Stimulated activated CD8-positive, alpha-beta memory T cell treated with anti-CD3 and anti-CD28 coated beads, Interleukin-12 subunit alpha, Interleukin-12 subunit beta, amount 100 ng/mL, for 1 hour (primary cell): ENCODE measurements around the gene NFKBIE.
A peak's percentile ranks its signal among the peaks of the same experiment; 100 is the strongest.

Source experiments
- DNase-seq: peaks from one replicate; pipeline ENCODE4 v3.0.0-alpha.2; 2020; ENCODE audit warnings: low read depth

NFKBIE gene

DNA sequence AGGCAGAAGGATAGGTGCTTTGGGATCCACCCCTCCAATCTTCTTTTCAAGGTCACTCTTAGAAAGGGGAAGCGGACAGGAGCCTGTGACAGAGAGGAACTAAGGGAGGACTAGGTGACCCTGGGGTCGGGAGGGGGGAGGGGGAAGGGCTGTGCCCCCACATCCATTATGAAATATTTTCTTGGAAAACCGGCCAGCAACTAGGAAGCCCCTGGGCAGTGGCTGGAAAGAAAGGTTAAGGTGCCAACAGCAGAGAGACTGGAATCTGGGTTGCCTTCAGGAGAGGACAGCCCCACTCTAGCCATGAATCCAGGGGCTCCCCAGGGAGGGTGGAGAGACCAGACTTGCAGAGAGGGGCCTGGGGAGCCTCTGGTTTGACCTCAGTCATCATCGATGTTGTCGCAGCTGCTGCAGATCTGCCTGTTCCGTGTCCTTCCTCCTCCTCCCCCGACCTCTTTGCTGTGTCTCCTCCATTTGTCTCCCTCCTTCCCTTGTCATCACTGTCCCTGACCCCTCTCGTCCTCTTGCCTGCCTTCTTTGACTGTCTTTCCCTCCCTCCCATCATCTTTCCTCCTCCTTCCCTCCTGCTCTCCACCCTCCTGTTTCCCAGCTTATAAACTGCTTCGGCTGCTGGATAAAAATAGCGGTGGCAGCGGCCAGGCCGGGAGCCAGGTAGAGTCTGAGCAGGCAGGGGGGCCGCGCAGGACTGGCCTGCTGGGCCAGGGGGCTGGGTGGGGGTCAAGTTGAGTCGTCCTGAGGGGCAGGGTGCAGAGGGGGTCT is 38.8 kb downstream of the NFKBIE start:
- DNase-seq, result no peak

DNA sequence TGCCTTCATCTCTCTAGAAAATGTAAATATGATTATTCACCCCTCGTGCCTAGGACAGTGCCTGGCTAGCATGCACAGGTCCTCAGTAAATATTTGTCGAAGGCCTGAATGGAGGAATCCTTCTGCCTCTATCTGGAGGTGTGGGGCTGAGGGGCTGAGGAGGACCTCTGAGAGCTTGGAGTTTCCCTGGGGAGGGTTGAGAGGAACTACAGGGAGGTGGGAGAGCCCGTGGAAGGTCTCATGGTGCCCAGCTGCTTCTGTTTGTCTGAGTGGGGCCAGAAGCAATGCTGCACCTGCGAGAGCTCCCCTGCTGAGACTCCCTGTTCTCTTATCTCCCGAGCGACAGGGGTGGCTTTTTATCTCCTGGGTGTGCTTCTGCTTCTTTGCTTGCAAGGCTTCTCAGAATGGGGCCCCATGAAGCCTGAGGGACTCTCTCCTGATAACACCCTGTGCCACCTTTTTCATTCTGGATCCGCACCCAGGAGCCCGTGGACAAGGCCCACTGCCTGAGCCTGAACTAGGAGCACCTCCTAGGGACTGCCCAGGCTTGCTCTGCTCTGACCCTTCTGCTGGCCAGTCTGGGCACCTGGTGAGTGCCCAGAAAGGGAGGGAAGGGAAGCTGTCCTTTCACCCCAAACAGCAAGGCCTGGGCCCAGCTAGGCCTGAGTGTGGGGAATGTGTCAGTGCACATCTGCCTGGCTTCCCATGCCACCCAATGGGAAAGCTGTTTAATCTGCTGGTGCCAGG is 39.6 kb downstream of the NFKBIE start:
- no peak for DNase-seq

DNA sequence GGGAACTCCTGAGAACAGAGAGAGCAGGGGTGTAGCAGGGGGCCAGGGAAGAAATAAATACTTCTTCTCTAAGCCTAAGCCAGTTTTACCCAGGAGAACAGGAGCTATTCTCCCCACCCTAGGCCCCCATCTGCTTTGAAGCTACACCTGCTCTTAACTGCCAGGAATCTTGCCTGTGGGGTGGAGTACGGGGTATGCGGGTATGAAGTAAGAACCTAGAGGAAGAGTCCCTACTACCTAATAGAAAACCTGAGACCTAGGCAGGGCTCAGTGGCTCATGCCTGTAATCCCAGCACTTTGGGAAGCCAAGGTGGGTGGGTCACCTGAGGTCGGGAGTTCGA is 40.4 kb downstream of the NFKBIE start:
- DNase-seq, result no peak

DNA sequence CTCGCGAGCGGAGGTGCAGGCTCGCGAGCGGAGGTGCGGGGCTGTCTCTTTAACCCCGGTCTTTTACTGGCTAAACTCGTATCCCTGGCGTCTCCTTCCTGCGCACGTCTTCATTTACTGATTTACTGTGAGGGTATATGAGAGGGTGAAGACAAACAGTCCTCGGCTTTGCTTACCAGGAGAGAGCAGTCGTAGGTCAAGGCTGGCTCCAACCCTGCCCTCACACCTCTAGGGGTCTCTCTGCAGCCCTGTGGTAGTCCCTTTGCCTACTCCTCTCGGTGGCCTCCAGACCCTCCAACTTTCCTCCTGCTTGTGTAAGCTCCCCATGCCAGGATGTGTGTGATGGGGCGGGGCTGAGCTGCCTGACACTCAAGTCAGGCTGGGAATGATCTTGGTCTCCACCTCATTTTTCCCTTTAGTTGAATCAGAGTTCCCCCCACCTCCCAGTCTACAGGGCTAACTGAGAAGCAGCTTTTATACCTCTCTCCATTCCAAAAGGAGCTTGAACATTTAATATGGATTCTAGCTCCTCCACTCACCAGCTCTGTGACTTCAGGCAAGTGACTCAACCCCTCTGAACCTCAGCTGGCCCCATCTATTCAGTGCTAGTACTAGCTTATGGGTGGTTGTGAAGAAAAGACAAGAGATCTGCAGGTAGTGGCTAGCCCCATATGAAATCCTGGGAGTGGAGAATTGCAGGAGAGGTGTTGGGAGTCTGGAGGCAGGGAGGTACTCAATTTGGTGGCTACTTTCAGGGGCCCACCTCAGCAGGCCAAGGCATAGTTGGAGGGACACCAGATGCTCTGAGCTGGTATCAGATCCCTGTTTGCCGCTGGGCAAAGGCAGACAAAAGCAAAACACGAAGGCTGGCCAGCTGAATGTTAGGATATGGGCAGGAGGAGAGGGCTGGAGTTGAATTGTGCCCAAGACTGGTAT is 41.1 kb downstream of the NFKBIE start:
- DNase-seq, result no peak

GRCh38 chr6:44223319-44224028 is 41.9 kb downstream of the NFKBIE start, which contains the start of gene SLC29A1:
Gene SLC29A1 (plus strand): TSS chr6:44223595. CDS start chr6:44227314, 3,719 bp downstream.
- DNase-seq, result peak; percentile 71

DNA sequence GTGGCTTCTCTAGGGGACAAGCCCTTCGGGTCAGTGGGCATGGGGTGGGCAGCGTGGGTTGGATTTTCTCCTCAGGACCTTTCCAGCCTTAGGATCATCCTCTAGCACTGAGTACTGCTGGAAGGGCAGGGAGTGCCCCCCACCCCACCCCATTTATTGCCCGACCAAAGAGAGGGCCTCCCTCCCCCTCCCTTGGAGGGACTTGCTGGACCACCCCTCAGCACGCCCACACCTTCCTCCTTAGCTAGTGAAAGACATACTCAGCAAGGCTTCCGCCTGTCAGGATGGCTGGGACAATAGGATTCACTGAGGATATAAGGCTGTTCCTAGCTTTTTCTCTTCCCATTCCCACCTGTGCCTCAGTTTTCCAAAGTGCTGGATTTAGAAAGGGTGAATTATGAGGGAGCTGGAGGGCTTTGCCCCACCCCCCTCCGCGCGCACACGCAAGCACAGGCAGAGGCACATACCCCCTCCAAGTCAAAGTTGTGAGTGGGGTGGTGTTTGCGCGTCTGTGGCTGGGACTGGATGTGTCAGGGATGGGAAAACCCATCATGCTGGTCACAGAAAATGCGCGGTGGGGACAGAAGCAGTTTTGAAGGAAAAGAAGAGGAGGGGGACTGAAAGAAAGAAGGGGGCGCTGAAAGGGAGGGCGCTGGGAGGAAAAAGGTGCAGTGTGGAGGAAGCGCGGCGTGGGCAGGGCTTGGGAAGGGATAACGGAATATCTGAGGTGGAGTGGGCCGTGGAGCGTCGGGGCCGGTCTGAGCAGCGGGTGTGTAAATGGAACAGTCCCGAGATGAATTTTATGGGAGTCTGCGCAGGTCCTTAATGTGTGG is 42.6 kb downstream of the NFKBIE start:
- no peak for DNase-seq

- DNase-seq, result no peak
These were observed 43.4 kb downstream of the NFKBIE start for GRCh38 chr6:44221961-44222335.

DNA sequence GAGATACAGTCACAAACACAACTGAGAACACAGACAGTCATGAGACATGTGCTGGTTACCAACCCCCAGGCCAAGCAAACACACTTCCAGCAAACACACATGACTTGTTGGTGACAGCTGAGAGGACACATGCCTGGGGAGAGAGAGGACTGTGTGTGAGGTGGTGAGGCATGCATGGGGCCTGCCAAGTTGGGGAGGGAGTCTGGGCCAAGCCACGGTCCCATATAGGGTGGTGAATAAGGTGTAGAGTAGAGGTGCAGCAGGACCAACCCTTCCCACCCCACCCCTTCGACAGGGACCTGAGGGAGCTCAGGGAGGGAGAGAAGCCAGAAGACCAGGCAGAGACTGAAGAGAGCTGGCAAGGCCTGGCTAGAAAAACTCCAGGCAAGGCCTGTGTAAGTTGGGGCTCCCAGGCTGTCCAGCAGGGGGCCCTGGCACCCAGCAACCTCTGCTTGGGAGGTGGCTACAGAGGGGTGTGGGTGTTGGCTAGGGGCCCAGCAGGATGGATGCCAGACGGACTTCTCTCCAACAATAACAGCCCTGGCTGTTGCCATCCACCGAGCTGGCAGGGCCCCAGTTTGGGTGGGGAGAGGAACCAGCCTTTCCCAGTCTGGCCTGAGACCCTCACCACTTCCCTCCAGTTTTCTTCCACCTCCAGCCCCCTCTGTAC is 43.9 kb downstream of the NFKBIE start:
- DNase-seq, result peak; percentile 45

DNA sequence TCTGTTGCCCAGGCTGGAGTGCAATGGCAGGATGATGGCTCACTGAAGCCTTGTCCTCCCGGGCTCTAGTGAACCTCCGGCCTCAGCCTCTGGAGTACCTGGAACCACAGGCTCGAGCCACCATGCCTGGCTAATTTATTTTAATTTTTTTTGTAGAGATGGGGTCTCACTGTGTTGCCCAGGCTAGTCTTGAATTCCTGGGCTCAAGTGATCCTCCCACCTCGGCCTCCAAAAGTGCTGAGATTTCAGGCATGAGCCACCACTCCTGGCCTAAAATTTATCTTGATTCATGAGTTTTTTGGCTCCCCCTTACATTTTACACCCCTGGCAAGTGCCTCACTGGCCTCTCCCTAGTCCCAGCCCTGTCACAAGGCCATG is 44.4 kb downstream of the NFKBIE start:
- DNase-seq, result no peak

- no peak for DNase-seq
These were observed 45.3 kb downstream of the NFKBIE start for GRCh38 chr6:44219815-44220784.

DNA sequence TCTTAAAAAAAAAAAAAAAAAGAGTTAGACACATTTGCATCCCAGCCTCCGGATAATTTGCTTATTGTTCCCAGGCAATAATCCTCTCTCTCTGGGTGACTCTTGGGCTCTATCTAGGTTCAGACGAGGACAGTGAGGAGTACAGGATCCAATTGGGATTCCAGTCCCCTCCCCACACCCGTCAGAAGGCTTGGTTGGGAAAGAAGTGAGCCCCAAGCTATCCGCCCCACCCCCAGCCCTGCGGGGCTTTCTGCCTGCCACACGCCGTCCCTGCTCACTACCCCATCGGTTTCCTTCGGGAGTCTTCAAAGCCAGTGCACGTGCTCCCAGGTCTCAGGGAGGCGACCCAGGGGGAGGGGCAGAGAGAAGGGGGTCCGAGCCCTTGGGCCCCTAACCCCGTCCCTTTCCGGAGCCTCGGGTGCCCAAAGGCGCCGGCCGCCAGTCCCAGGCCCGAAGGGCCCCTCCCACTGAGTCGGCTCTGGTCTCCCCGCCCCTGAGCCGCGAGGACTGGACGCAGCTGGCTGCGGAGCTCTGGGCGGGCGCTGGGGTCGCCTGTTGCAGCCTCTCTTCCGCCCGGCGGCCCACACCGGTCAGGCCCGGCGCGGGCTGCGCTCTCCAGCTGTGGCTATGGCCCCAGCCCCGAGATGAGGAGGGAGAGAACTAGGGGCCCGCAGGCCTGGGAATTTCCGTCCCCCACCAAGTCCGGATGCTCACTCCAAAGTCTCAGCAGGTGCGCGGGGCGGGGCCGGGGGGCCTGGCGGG is 46.1 kb downstream of the NFKBIE start:
- no peak for DNase-seq

DNA sequence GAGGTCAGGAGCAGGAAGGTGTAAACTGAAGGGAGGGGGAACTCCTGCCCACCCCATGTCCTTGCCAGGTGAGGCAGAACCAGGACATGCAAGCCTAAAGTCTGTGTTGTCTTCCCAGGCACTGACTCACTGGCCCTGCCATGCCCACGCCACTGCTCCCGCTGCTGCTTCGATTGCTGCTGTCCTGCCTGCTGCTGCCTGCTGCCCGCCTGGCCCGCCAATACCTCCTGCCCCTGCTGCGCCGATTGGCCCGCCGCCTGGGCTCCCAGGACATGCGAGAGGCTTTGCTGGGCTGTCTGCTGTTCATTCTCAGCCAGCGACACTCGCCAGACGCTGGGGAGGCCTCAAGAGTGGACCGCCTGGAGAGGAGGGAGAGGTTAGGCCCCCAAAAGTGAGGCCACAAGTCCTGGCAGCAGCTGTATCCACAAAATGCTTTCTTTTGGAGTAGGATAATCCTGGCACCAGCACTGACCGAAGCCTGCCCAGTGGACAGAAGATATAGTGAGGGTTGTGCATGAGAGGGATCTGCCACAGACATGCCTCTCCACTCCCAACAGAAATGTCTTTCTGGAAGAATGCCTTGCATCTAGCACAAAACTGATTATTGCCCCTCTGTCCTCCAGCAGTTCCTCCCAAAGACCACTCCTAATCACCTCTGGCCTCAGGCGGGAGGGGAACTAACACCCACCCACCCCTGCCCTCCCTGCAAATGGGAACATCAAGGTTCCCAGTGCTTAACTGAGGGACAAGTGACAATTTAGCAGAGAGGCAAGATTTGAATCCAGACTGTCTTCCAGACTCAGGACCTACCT is 47.8 kb downstream of the NFKBIE start:
- no peak for DNase-seq

DNA sequence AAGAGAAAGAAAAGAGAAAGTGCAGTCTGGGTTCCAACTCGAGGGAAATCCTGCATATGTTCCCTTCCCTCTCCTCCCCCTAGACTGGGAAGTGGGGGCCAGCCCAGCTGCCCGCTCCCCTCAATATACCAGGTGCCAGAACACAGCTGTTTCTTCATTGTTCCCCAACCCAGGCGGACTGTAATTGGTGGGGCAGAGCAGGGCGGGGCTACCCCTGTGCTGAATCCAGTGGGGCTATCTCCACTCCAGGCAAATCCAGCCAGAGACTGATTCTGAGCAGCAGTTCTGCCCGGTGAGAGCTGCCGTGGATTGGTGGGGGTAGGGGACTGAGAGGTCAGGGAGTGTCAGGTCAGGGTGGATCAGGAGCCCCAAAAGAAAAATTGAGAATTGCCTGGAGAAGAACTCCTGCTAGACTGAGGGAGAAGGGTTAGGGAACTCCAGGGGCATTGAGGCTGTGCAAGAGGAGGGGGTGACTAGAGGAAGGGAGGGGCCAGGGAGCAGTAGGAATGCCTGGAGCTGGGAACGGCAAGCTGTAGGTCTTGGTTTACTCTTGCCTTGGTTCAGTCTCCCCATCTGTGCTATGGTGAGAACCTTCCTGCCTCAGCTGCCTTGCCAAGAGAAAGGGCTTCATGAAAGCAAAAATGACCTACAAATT is 48.5 kb downstream of the NFKBIE start, which contains the start of gene MYMX:
MYMX (plus strand) TSS at position 250 of the 655 bp plus-strand sequence. CDS start 546 bp downstream, outside the sequence.
- DNase-seq, result no peak

DNA sequence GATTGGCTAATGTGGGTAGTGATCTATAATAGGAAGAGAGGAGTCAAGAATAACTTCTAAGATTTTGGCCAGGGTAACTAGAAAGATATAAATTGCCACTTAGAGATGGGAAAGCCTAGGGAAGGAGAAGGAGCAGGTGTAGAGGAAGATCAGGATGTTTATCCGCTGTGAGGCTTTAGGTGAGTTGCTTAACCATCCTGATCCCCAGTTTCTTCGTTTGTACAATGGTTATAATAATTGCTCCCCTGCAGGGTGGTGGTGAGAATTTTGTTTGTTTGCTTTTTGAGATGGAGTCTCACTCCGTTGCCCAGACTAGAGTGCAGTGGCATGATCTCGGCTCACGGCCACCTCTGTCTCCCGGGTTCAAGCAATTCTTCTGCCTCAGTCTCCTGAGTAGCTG is 51.0 kb downstream of the NFKBIE start:
- no peak for DNase-seq

GRCh38 chr6:44211284-44211683 is 54.1 kb downstream of the NFKBIE start:
- no peak for DNase-seq
